SK-N-SH (cell line): ENCODE data around the gene OR2A5. TPM values are rescaled to one million over a fixed set of nuclear protein-coding genes. Genes with fewer than 3 reads are reported as not detected.

Source experiments
- CTCF ChIA-PET: fragments of 300-600, 350-600 bp; formaldehyde crosslinking; extraction: SDS; loops from one replicate; lab custom pipeline; 2021; lab: Yijun Ruan, JAX
- POLR2A ChIA-PET: fragments of 350-600 bp; sonication (Branson Sonifier 250); formaldehyde crosslinking; extraction: SDS; loops from one replicate; lab custom pipeline; 2020; ENCODE audit warnings: antibody characterized with exemption, inconsistent platforms; lab: Yijun Ruan, JAX
- DNase-seq: peaks from one replicate; pipeline ENCODE4 v3.0.0; 2012
- H2AFZ ChIP-seq: fragments of 200-600 bp; sonication (generic); 2 replicates; pipeline ENCODE4 v1.8.1; 2016; ENCODE audit warnings: antibody characterized with exemption, mild to moderate bottlenecking, low read depth
- H3F3A ChIP-seq: fragments of 200-600 bp; sonication (generic); replicated peaks from 2 replicates; pipeline ENCODE3; 2016; ENCODE audit warnings: antibody characterized with exemption, mild to moderate bottlenecking; ENCODE audit not compliant: insufficient read depth
- H3K27ac ChIP-seq, 2 experiments: fragments of 200-500 bp in 1 of 2; fragments of 200-600 bp in 1 of 2; sonication (Bioruptor generic) in 1 of 2; sonication (generic), shearing (Covaris generic) in 1 of 2; 2 replicates each; pipeline versions ENCODE4 v1.5.1 to v1.6.1; 2014 to 2016; ENCODE audit warnings: low read depth in 2 of 2, inconsistent platforms in 1 of 2, low read length in 1 of 2, mild to moderate bottlenecking in 1 of 2, mixed read lengths in 1 of 2
- H3K27me3 ChIP-seq: fragments of 200-600 bp; sonication (generic), shearing (Covaris generic); 2 replicates; pipeline ENCODE4 v1.6.1; 2016; ENCODE audit warnings: mixed run types; ENCODE audit not compliant: insufficient read depth
- H3K36me3 ChIP-seq, 2 experiments: fragments of 200-500 bp in 1 of 2; fragments of 200-600 bp in 1 of 2; sonication (Bioruptor generic) in 1 of 2; sonication (generic) in 1 of 2; replicated peaks in 1 of 2; 2 replicates each; pipeline versions ENCODE3 to v1.5.1; 2014 to 2016; ENCODE audit warnings: low read length in 1 of 2, mild to moderate bottlenecking in 1 of 2; ENCODE audit not compliant: insufficient read depth in 2 of 2, control insufficient read depth in 1 of 2
- H3K4me1 ChIP-seq, 2 experiments: fragments of 200-500 bp in 1 of 2; fragments of 200-600 bp in 1 of 2; sonication (Bioruptor generic) in 1 of 2; sonication (generic), shearing (Covaris generic) in 1 of 2; 2 replicates each; pipeline versions ENCODE4 v1.5.1 to v1.6.1; 2014 to 2016; ENCODE audit warnings: low read depth in 1 of 2, low read length in 1 of 2, mixed run types in 1 of 2; ENCODE audit not compliant: insufficient read depth in 2 of 2, control insufficient read depth in 1 of 2
- H3K4me2 ChIP-seq: fragments of 200-600 bp; sonication (generic), shearing (Covaris generic); 2 replicates; pipeline ENCODE4 v1.6.1; 2017; ENCODE audit warnings: mixed run types
- H3K4me3 ChIP-seq, 2 experiments: fragments of 200-500 bp in 1 of 2; fragments of 200-600 bp in 1 of 2; sonication (Bioruptor generic) in 1 of 2; sonication (generic), shearing (Covaris generic) in 1 of 2; 2 replicates each; pipeline versions ENCODE4 v1.5.1 to v1.8.1; 2014 to 2016; ENCODE audit warnings: low read depth in 2 of 2, inconsistent platforms in 1 of 2, low read length in 1 of 2, mild to moderate bottlenecking in 1 of 2, mixed read lengths in 1 of 2, moderate library complexity in 1 of 2
- H3K79me2 ChIP-seq: fragments of 200-600 bp; sonication (generic); 2 replicates; pipeline ENCODE4 v1.8.1; 2017; ENCODE audit warnings: mild to moderate bottlenecking; ENCODE audit not compliant: insufficient read depth
- H3K9ac ChIP-seq: fragments of 200-600 bp; sonication (generic); 2 replicates; pipeline ENCODE4 v1.6.1; 2017; ENCODE audit warnings: mixed run types
- H3K9me2 ChIP-seq: fragments of 200-600 bp; sonication (generic); 2 replicates; pipeline ENCODE4 v1.6.1; 2017; ENCODE audit warnings: mixed run types
- H3K9me3 ChIP-seq: fragments of 200-600 bp; sonication (generic); 2 replicates; pipeline ENCODE4 v1.6.1; 2017; ENCODE audit warnings: mixed run types, mild to moderate bottlenecking, moderate library complexity
- H4K20me1 ChIP-seq: fragments of 200-600 bp; sonication (generic); 2 replicates; pipeline ENCODE4 v1.6.1; 2017; ENCODE audit warnings: mild to moderate bottlenecking, mixed run types; ENCODE audit not compliant: insufficient read depth
- EP300 ChIP-seq, 2 experiments: IDR thresholded peaks; 2 replicates each; pipeline versions ENCODE4 v1.4.0 to v1.6.1; 2012; ENCODE audit warnings: borderline replicate concordance in 1 of 2, low read depth in 1 of 2, low read length in 1 of 2
- FOSL2 ChIP-seq: IDR thresholded peaks from 2 replicates; pipeline ENCODE4 v1.4.0; 2012; ENCODE audit warnings: low read depth, mild to moderate bottlenecking, moderate library complexity, borderline replicate concordance
- FOXJ3 ChIP-seq: sonication (generic); formaldehyde crosslinking; IDR thresholded peaks from 2 replicates; pipeline ENCODE4 v1.5.1; 2020; ENCODE audit warnings: mild to moderate bottlenecking, missing genetic modification reagents
- FOXM1 ChIP-seq: IDR thresholded peaks from 2 replicates; pipeline ENCODE4 v1.4.0; 2012; ENCODE audit warnings: low read depth, mild to moderate bottlenecking
- MEF2A ChIP-seq: IDR thresholded peaks from 2 replicates; pipeline ENCODE4 v1.4.0; 2012; ENCODE audit warnings: low read depth, borderline replicate concordance
- POLR2AphosphoS5 ChIP-seq: IDR thresholded peaks from 2 replicates; pipeline ENCODE4 v1.6.1; 2012; ENCODE audit warnings: low read depth, low read length
- SIN3A ChIP-seq: IDR thresholded peaks from 2 replicates; pipeline ENCODE4 v1.6.1; 2012; ENCODE audit warnings: low read depth, mild to moderate bottlenecking, low read length, moderate library complexity, borderline replicate concordance
- SMC3 ChIP-seq: IDR thresholded peaks from 2 replicates; pipeline ENCODE4 v1.6.1; 2012; ENCODE audit warnings: low read depth, low read length, improper control_type of control experiment
- TCF12 ChIP-seq: IDR thresholded peaks from 2 replicates; pipeline ENCODE4 v1.4.0; 2012
- YY1 ChIP-seq: IDR thresholded peaks from 2 replicates; pipeline ENCODE4 v1.4.0; 2012; ENCODE audit warnings: low read depth, mild to moderate bottlenecking
- WGBS: methylation state at CpG from one replicate; pipeline ENCODE4 v1.1.6; 2017; ENCODE audit warnings: low lambda C conversion rate; 5-methylcytosine and 5-hydroxymethylcytosine counted together
- polyA plus RNA-seq, 3 experiments: library from polyadenylated mRNA; depleted of rRNA; stranded (reverse); fragments of >200 nt; gene quantifications; 2 replicates each; pipeline ENCODE4 v1.2.3, GENCODE V29; 2012
- TF ChIP-seq, protein P1 (sequence below): IDR thresholded peaks from 2 replicates; pipeline ENCODE4 v1.6.1; 2012; ENCODE audit warnings: mild to moderate bottlenecking, low read depth, low read length, moderate library complexity
- TF ChIP-seq, protein P2 (sequence below): IDR thresholded peaks from 2 replicates; pipeline ENCODE4 v1.4.0; 2012; ENCODE audit warnings: low read depth, borderline replicate concordance
- TF ChIP-seq, protein P3 (sequence below): IDR thresholded peaks from 2 replicates; pipeline ENCODE4 v1.4.0; 2012; ENCODE audit warnings: low read depth, borderline replicate concordance
- TF ChIP-seq, protein P4 (sequence below): IDR thresholded peaks from 2 replicates; pipeline ENCODE4 v1.4.0; 2012; ENCODE audit warnings: low read depth

Gene OR2A5
- polyA plus RNA-seq, 1 of the 3 experiments (the other 2 are of a cell fraction) = not detected

DNA sequence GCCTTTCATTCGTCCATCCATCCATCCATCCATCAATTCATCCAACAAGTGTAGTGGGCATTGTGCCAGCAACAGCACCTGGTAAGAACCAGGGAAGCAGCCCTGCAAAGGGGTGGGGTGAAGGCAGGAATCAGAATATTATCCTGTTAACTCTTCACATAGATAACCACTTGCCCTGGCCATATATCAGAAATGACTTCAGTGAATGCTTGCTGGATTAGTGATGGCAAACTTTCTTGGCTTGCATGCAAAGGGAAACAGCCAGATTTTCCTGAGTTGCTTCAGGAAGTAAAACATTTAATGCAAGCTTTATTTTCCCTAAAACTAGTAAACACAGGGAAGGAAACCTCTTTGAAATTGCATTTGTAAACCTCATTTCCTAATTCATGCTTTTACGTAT is 743 bp downstream of the OR2A5 start:
- Histone ChIP-seq H3K4me1 (no peaks in the 10 kb centered on the region), H3K4me3 (no peak overlapping the region), H3K27me3 (peaks cover 8% of the 10 kb centered on the region; the same call in 1 of the 2 replicates), H3K36me3 (no peaks in the 10 kb centered on the region), H4K20me1 (no peaks in the 10 kb centered on the region), H3K79me2 (no peaks in the 10 kb centered on the region), H3K9me2 (no peaks in the 10 kb centered on the region), H3K27ac (no peak overlapping the region), H3K4me2 (no peak overlapping the region), H3F3A (no peaks in the 10 kb centered on the region), H3K9ac (no peak overlapping the region), H2AFZ (no peak overlapping the region), H3K9me3 (no peaks in the 10 kb centered on the region)
- ChIA-PET CTCF (no interaction called here), POLR2A (no interaction called here)
- DNase-seq = no peak
- TF ChIP-seq SIN3A (no peak), FOXM1 (no peak), POLR2AphosphoS5 (no peak), MEF2A (no peak), FOXJ3 (CRISPR knock-in tag) (no peak), YY1 (no peak), FOSL2 (no peak), TCF12 (no peak), SMC3 (no peak), EP300 (IDR thresholded peaks at IDR 0.05; ENCODE audit: borderline replicate concordance in 1 of 2, low read depth in 1 of 2, low read length in 1 of 2) (no peak)
- TF ChIP-seq, protein P1, sequence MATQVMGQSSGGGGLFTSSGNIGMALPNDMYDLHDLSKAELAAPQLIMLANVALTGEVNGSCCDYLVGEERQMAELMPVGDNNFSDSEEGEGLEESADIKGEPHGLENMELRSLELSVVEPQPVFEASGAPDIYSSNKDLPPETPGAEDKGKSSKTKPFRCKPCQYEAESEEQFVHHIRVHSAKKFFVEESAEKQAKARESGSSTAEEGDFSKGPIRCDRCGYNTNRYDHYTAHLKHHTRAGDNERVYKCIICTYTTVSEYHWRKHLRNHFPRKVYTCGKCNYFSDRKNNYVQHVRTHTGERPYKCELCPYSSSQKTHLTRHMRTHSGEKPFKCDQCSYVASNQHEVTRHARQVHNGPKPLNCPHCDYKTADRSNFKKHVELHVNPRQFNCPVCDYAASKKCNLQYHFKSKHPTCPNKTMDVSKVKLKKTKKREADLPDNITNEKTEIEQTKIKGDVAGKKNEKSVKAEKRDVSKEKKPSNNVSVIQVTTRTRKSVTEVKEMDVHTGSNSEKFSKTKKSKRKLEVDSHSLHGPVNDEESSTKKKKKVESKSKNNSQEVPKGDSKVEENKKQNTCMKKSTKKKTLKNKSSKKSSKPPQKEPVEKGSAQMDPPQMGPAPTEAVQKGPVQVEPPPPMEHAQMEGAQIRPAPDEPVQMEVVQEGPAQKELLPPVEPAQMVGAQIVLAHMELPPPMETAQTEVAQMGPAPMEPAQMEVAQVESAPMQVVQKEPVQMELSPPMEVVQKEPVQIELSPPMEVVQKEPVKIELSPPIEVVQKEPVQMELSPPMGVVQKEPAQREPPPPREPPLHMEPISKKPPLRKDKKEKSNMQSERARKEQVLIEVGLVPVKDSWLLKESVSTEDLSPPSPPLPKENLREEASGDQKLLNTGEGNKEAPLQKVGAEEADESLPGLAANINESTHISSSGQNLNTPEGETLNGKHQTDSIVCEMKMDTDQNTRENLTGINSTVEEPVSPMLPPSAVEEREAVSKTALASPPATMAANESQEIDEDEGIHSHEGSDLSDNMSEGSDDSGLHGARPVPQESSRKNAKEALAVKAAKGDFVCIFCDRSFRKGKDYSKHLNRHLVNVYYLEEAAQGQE = no peak
- TF ChIP-seq, protein P2, sequence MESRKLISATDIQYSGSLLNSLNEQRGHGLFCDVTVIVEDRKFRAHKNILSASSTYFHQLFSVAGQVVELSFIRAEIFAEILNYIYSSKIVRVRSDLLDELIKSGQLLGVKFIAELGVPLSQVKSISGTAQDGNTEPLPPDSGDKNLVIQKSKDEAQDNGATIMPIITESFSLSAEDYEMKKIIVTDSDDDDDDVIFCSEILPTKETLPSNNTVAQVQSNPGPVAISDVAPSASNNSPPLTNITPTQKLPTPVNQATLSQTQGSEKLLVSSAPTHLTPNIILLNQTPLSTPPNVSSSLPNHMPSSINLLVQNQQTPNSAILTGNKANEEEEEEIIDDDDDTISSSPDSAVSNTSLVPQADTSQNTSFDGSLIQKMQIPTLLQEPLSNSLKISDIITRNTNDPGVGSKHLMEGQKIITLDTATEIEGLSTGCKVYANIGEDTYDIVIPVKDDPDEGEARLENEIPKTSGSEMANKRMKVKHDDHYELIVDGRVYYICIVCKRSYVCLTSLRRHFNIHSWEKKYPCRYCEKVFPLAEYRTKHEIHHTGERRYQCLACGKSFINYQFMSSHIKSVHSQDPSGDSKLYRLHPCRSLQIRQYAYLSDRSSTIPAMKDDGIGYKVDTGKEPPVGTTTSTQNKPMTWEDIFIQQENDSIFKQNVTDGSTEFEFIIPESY = no peak
- TF ChIP-seq, protein P3, sequence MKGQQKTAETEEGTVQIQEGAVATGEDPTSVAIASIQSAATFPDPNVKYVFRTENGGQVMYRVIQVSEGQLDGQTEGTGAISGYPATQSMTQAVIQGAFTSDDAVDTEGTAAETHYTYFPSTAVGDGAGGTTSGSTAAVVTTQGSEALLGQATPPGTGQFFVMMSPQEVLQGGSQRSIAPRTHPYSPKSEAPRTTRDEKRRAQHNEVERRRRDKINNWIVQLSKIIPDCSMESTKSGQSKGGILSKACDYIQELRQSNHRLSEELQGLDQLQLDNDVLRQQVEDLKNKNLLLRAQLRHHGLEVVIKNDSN = no peak
- TF ChIP-seq, protein P4, sequence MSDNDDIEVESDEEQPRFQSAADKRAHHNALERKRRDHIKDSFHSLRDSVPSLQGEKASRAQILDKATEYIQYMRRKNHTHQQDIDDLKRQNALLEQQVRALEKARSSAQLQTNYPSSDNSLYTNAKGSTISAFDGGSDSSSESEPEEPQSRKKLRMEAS = no peak
- WGBS = 4% methylated on average over 2 of the region's 2 CpGs
